Fibroblast of the conjunctiva (primary cell): Measurements from ENCODE around the gene C4orf50.
A peak's percentile ranks its signal among the peaks of the same experiment; 100 is the strongest.

Experiments used
- DNase-seq: peaks from one replicate; pipeline ENCODE4 v3.0.0-alpha.2; 2010; ENCODE audit warnings: low read depth

Gene C4orf50

GRCh38 chr4:6043843-6044242 lies 25.6 kb upstream of the C4orf50 start:
- no peak for DNase-seq

- DNase-seq: no peak
Observed at GRCh38 chr4:6043188-6043587, 25.0 kb upstream of the C4orf50 start.

- DNase-seq: no peak
Observed at GRCh38 chr4:6042293-6043063, 24.2 kb upstream of the C4orf50 start.

- no peak for DNase-seq
Observed at GRCh38 chr4:6041800-6042199, 23.6 kb upstream of the C4orf50 start.

GRCh38 chr4:6038711-6039110 lies 20.5 kb upstream of the C4orf50 start:
- DNase-seq: no peak

- no peak for DNase-seq
Observed at GRCh38 chr4:6035786-6036185, 17.6 kb upstream of the C4orf50 start.

GRCh38 chr4:6033381-6033780 lies 15.2 kb upstream of the C4orf50 start:
- DNase-seq: no peak

GRCh38 chr4:6032249-6033244 lies 14.3 kb upstream of the C4orf50 start:
- DNase-seq: no peak

- DNase-seq: no peak
Observed at GRCh38 chr4:6031846-6032245, 13.6 kb upstream of the C4orf50 start.

- no peak for DNase-seq
Observed at GRCh38 chr4:6030679-6031078, 12.4 kb upstream of the C4orf50 start.

- no peak for DNase-seq
Observed at GRCh38 chr4:6029254-6029653, 11.0 kb upstream of the C4orf50 start.

- DNase-seq: no peak
Observed at GRCh38 chr4:6028168-6028567, 9.9 kb upstream of the C4orf50 start.

- DNase-seq: no peak
Observed at GRCh38 chr4:6027392-6027791, 9.2 kb upstream of the C4orf50 start.

GRCh38 chr4:6024313-6024960 lies 6.2 kb upstream of the C4orf50 start:
- DNase-seq: no peak

GRCh38 chr4:6023731-6024130 lies 5.5 kb upstream of the C4orf50 start:
- no peak for DNase-seq

- DNase-seq: no peak
Observed at GRCh38 chr4:6022607-6023288, 4.5 kb upstream of the C4orf50 start.

GRCh38 chr4:6021831-6022606 lies 3.8 kb upstream of the C4orf50 start:
- DNase-seq: no peak

- DNase-seq: no peak
Observed at GRCh38 chr4:6020613-6021012, 2.4 kb upstream of the C4orf50 start.

- peak; percentile 17 for DNase-seq
Observed at GRCh38 chr4:6019316-6020263, 1.4 kb upstream of the C4orf50 start.

GRCh38 chr4:6017800-6018199 lies 431 bp downstream of the C4orf50 start:
- no peak for DNase-seq
